Fibroblast of skin of back (primary cell): ENCODE measurements around the gene SHQ1.
A peak's percentile ranks its signal among the peaks of the same experiment; 100 is the strongest.
"Not testable (repeated sequence)": the region's sequence is repeated elsewhere in the genome, so short reads cannot be mapped to it uniquely, and the experiment has no call there.

ENCODE experiments used
- DNase-seq: peaks from one replicate; pipeline ENCODE4 v3.0.0-alpha.2; 2013

The SHQ1 gene

DNA sequence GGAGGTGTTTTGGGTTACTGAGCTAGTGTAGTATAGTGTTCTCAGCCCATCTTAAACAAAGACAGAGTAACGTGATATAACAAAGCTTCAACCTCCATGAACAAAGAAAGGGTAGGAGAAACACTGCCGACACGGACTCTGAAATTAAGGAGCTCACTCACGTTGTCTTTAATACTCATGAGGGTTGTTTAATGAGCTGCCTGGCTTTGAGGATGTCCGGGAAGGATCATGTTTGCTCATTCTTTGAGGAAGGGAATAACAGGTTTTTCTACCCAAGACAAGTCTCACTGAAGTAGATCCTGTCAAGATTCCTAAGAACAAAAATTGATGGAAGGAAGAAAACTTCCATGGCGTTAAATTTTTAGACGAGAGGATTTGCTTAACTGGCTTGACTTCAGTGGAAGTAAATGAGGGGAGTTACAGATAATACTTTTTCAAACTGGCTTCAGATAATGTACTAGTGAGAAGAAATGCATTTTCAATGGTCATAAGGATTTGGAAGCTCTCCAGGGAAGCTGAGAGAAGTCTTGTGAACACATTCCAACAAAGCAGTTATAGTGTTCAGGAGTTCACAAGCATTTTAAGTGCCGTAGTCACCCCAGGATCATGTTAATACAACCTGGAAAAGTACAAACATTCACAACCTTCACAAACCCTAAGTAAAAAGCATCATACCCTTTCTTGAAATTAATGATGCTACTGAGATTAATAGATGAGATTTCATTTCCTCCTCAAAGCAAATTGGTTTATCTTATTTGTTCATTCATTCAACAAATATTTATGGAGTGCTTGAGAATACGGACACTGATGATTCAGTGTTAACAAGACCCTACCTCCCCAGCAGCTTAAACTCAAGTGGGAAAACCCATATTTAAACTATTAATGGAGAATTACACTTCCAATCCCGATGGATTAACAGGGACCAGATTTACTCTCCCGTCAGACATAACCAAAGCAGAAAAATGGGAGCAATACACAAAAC lies 101.5 kb downstream of the SHQ1 start:
- peak; percentile 42 for DNase-seq

- no peak for DNase-seq
These were observed 102.9 kb downstream of the SHQ1 start for GRCh38 chr3:72745146-72745999.

GRCh38 chr3:72744330-72744729 lies 103.9 kb downstream of the SHQ1 start:
- no peak for DNase-seq

GRCh38 chr3:72739531-72740466 lies 108.4 kb downstream of the SHQ1 start:
- peak; percentile 43 for DNase-seq

- no peak for DNase-seq
These were observed 109.3 kb downstream of the SHQ1 start for GRCh38 chr3:72738752-72739530.

- not testable (repeated sequence) for DNase-seq
These were observed 113.2 kb downstream of the SHQ1 start for GRCh38 chr3:72735072-72735471.

DNA sequence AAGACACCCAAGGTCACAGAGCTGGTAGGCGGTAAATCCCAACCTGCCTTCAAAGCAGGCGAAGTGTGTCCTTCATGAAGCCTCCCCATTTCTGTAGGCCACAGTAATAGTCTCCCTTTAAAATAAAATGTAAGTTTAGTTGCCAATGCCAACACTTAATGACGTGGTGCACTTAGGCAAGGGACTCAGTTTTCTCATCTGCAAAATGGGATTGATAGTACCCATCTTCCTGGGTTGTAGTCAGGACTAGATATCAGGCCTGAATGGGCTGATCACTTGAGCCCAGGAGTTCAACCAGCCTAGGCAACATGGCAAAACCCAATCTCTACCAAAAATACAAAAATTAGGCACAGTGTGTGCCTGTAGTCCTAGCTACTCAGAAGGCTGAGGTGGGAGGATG lies 114.6 kb downstream of the SHQ1 start:
- DNase-seq = no peak

- not testable (repeated sequence) for DNase-seq
These were observed 115.4 kb downstream of the SHQ1 start for GRCh38 chr3:72732666-72733345.

- no peak for DNase-seq
These were observed 119.2 kb downstream of the SHQ1 start for GRCh38 chr3:72728958-72729467.

GRCh38 chr3:72728329-72728889 lies 119.8 kb downstream of the SHQ1 start:
- no peak for DNase-seq

DNA sequence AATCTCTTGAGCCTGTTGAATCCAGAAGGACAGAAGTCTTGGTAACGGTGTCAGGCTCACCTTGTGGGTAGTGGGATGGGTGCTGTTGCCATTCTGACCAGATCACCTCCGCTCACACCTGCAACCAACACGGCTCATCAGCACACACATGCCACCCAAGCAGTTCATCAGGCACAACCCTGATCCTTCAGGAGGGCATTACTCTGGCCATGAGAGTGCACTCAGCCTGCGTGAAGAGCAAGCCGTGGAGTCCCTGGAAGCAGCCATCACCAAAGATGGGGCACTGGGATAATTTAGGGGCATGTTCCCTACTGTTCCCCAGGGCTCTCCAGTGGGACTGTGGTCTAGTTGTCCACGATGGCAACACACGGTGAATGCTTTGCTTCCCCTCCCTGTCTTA lies 120.5 kb downstream of the SHQ1 start:
- DNase-seq = no peak

DNA sequence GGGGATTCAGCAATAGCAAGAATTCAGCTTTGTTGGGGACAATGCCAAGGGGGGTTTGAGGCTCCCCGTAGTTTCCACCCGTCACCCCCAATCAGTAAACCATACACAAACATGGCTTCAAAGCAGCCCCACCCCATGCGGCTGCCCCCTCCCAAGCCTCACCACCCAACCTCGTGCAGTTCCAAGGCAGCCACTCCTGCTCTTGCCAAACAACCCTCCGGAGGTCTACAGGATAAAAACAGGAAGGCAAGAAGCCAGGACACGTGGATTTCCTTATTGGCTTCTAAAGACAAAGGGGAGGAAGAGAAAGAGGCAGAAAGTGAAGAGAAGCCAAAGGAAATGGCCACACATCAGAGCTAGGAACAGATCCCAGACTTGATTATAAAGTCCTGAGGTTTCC lies 121.1 kb downstream of the SHQ1 start:
- DNase-seq = no peak

DNA sequence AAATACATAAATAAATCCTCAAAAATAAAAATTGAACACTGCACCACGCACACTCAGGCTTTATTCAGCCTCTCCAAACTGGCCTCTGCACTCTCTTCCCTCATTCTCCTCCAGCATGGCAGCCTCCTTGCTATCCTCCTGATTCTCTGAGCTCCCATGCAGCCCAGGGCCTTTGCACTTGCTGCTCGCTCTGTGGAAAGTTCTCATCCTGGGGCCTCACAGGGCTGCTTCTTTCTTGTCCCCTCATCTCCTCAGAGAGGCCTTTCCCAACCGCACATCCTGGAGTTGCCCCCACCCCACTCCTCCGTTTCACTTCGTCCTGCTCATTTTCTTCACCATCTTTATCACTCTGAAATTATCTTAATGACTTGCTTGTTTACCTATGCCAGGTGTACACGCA lies 123.0 kb downstream of the SHQ1 start:
- no peak for DNase-seq

DNA sequence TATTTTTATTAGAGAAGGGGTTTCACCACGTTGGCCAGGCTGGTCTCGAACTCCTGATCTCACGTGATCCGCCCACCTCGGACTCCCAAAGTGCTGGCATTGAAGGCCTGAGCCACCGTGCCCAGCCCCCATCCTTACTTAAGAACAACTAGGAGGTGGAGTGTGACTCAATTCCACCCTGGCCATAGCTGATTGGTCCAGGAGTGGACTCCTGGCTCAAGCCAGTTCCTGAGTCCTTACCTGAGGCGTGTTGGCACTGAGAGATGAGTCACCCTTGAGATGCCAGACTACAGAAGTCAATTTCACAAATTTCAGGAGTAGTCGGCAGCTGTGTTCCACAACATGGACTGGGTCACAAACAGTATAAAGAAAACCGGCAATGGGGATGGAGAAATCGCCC lies 124.2 kb downstream of the SHQ1 start:
- DNase-seq = no peak

DNA sequence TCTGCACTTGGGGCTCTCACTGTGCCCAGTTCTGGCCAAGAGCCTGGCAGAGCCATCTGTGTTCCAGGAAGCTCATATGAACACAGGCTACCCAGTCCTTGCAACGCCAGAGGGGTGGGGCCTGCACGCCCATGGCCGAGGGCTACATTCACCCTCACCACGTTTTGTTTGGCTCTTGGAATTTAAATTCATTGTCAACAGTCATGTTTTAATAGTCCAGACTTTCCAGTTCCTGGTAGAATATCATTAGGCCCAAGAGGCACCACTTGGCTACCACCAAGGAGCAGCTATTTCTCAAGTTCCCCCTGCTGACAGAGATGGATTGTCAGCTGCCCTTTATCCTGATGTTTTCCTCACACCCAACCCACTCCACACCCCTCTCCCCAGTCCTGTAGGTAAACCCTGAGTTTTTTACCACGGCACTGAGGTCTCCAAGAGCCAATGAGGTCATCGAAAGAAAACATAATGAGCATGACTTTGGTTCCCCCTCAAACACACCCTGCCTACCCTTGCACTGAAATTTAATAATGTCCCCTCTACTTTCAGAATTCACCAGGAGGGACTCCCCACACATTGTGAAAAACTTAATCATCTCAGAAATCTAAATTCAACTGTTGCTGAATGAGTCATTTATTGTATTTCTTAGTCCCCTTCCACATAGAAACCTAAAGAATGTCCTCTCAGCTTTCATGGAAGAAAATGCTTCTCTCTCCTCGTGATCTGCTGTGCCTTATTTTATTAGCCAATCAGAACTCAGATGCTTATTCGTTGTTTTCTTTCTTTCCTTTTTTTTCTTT lies 125.1 kb downstream of the SHQ1 start:
- peak; percentile 91 for DNase-seq

- DNase-seq = no peak
These were observed 126.4 kb downstream of the SHQ1 start for GRCh38 chr3:72721683-72722381.

GRCh38 chr3:72720566-72720965 lies 127.7 kb downstream of the SHQ1 start:
- no peak for DNase-seq

DNA sequence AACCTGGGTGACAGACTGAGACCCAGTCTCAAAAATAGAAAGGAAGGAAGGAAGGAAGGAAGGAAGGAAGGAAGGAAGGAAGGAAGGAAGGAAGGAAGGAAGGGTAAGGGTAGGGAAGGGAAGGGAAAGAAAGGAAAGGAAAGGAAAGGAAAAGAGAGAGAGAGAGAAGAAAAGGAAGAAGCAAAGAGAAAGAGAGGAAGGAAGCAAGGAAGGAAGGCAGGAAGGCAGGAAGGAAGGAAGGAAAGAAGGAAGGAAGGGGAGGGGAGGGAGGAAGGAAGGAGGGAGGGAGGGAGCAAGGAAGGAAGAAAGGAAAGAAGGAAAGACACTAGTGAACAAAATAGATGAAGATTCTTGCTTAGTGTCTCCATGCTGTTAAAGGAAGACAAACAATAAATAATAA lies 129.1 kb downstream of the SHQ1 start:
- DNase-seq = no peak

DNA sequence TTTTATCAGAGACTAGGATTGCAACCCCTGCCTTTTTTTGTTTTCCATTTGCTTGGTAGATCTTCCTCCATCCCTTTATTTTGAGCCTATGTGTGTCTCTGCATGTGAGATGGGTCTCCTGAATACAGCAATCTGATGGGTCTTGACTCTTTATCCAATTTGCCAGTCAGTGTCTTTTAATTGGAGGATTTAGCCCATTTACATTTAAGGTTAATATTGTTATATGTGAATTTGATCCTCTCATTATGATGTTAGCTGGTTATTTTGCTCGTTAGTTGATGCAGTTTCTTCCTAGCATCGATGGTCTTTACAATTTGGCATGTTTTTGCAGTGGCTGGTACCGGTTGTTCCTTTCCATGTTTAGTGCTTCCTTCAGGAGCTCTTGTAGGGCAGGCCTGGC lies 134.1 kb downstream of the SHQ1 start:
- not testable (repeated sequence) for DNase-seq
